Measurements from ENCODE around the gene HDGFL2. TPM values are rescaled to one million over a fixed set of nuclear protein-coding genes. Genes with fewer than 3 reads are reported as not detected.

HDGFL2 gene
- total RNA-seq, 1 donor from 2014 or later: 33.9 TPM

- H3K9me3 ChIP-seq (ENCODE audit: control insufficient read depth in 3 of 3, low read length in 3 of 3): no peaks in the 10 kb centered on the region
- no peak overlapping the region for H3K27ac ChIP-seq (ENCODE audit: low read depth, low read length)
- H3K36me3 ChIP-seq (ENCODE audit: control insufficient read depth in 3 of 3, insufficient read depth in 3 of 3, low read length in 3 of 3): peaks cover 22 to 34% (median 29%) of the 10 kb centered on the region in 3 donors
- H3K4me3 ChIP-seq (ENCODE audit: low read length in 3 of 3): no peak overlapping the region
- no peak overlapping the region for H3K9ac ChIP-seq (ENCODE audit: low read depth in 1 of 3, low read length in 3 of 3)
- no peaks in the 10 kb centered on the region for H3K4me1 ChIP-seq (ENCODE audit: control insufficient read depth in 3 of 3, insufficient read depth in 3 of 3, low read length in 3 of 3)
- H3K27me3 ChIP-seq (ENCODE audit: control insufficient read depth in 3 of 3, insufficient read depth in 3 of 3, low read length in 3 of 3): no peaks in the 10 kb centered on the region
Observed at GRCh38 chr19:4432918-4433506, 39.1 kb upstream of the HDGFL2 start.

GRCh38 chr19:4434391-4434790 is 37.7 kb upstream of the HDGFL2 start:
- no peak overlapping the region for H3K9ac ChIP-seq (ENCODE audit: low read depth in 1 of 3, low read length in 3 of 3)
- H3K4me1 ChIP-seq (ENCODE audit: control insufficient read depth in 3 of 3, insufficient read depth in 3 of 3, low read length in 3 of 3): no peaks in the 10 kb centered on the region
- no peaks in the 10 kb centered on the region for H3K27me3 ChIP-seq (ENCODE audit: control insufficient read depth in 3 of 3, insufficient read depth in 3 of 3, low read length in 3 of 3)
- H3K9me3 ChIP-seq (ENCODE audit: control insufficient read depth in 3 of 3, low read length in 3 of 3): no peaks in the 10 kb centered on the region
- no peak overlapping the region for H3K27ac ChIP-seq (ENCODE audit: low read depth, low read length)
- no peak overlapping the region for H3K4me3 ChIP-seq (ENCODE audit: low read length in 3 of 3)
- peaks cover 22 to 28% (median 27%) of the 10 kb centered on the region in 3 donors for H3K36me3 ChIP-seq (ENCODE audit: control insufficient read depth in 3 of 3, insufficient read depth in 3 of 3, low read length in 3 of 3)

GRCh38 chr19:4436231-4436630 is 35.9 kb upstream of the HDGFL2 start:
- H3K9me3 ChIP-seq (ENCODE audit: control insufficient read depth in 3 of 3, low read length in 3 of 3): no peaks in the 10 kb centered on the region
- H3K27ac ChIP-seq (ENCODE audit: low read depth, low read length): no peak overlapping the region
- H3K36me3 ChIP-seq (ENCODE audit: control insufficient read depth in 3 of 3, insufficient read depth in 3 of 3, low read length in 3 of 3): peaks cover 8 to 16% (median 14%) of the 10 kb centered on the region in 3 donors
- H3K4me1 ChIP-seq (ENCODE audit: control insufficient read depth in 3 of 3, insufficient read depth in 3 of 3, low read length in 3 of 3): no peaks in the 10 kb centered on the region
- H3K27me3 ChIP-seq (ENCODE audit: control insufficient read depth in 3 of 3, insufficient read depth in 3 of 3, low read length in 3 of 3): no peaks in the 10 kb centered on the region
- H3K4me3 ChIP-seq (ENCODE audit: low read length in 3 of 3): no peak overlapping the region
- H3K9ac ChIP-seq (ENCODE audit: low read depth in 1 of 3, low read length in 3 of 3): no peak overlapping the region

GRCh38 chr19:4437103-4437502 is 35.0 kb upstream of the HDGFL2 start:
- no peak overlapping the region for H3K27ac ChIP-seq (ENCODE audit: low read depth, low read length)
- no peaks in the 10 kb centered on the region for H3K4me1 ChIP-seq (ENCODE audit: control insufficient read depth in 3 of 3, insufficient read depth in 3 of 3, low read length in 3 of 3)
- peaks cover 8 to 13% (median 9%) of the 10 kb centered on the region in 3 donors for H3K36me3 ChIP-seq (ENCODE audit: control insufficient read depth in 3 of 3, insufficient read depth in 3 of 3, low read length in 3 of 3)
- no peaks in the 10 kb centered on the region for H3K9me3 ChIP-seq (ENCODE audit: control insufficient read depth in 3 of 3, low read length in 3 of 3)
- no peak overlapping the region for H3K4me3 ChIP-seq (ENCODE audit: low read length in 3 of 3)
- H3K27me3 ChIP-seq (ENCODE audit: control insufficient read depth in 3 of 3, insufficient read depth in 3 of 3, low read length in 3 of 3): no peaks in the 10 kb centered on the region
- H3K9ac ChIP-seq (ENCODE audit: low read depth in 1 of 3, low read length in 3 of 3): no peak overlapping the region

- Histone ChIP-seq H3K36me3 (ENCODE audit: control insufficient read depth in 3 of 3, insufficient read depth in 3 of 3, low read length in 3 of 3) (peaks cover 0 to 8% (median 3%) of the 10 kb centered on the region in 3 donors), H3K4me1 (ENCODE audit: control insufficient read depth in 3 of 3, insufficient read depth in 3 of 3, low read length in 3 of 3) (no peaks in the 10 kb centered on the region), H3K9ac (ENCODE audit: low read depth in 1 of 3, low read length in 3 of 3) (no peak overlapping the region), H3K4me3 (ENCODE audit: low read length in 3 of 3) (no peak overlapping the region), H3K27me3 (ENCODE audit: control insufficient read depth in 3 of 3, insufficient read depth in 3 of 3, low read length in 3 of 3) (no peaks in the 10 kb centered on the region), H3K27ac (ENCODE audit: low read depth, low read length) (no peak overlapping the region), H3K9me3 (ENCODE audit: control insufficient read depth in 3 of 3, low read length in 3 of 3) (no peaks in the 10 kb centered on the region)
Observed at GRCh38 chr19:4439243-4439642, 32.9 kb upstream of the HDGFL2 start.

GRCh38 chr19:4441994-4442818 is 29.9 kb upstream of the HDGFL2 start:
- no peaks in the 10 kb centered on the region for H3K9me3 ChIP-seq (ENCODE audit: control insufficient read depth in 3 of 3, low read length in 3 of 3)
- H3K36me3 ChIP-seq (ENCODE audit: control insufficient read depth in 3 of 3, insufficient read depth in 3 of 3, low read length in 3 of 3): peaks cover 26 to 34% (median 29%) of the 10 kb centered on the region in 3 donors
- H3K4me1 ChIP-seq (ENCODE audit: control insufficient read depth in 3 of 3, insufficient read depth in 3 of 3, low read length in 3 of 3): peaks cover 0 to 7% (median 5%) of the 10 kb centered on the region in 3 donors
- H3K9ac ChIP-seq (ENCODE audit: low read depth in 1 of 3, low read length in 3 of 3): no peak overlapping the region
- H3K27me3 ChIP-seq (ENCODE audit: control insufficient read depth in 3 of 3, insufficient read depth in 3 of 3, low read length in 3 of 3): no peaks in the 10 kb centered on the region
- no peak overlapping the region for H3K4me3 ChIP-seq (ENCODE audit: low read length in 3 of 3)
- H3K27ac ChIP-seq (ENCODE audit: low read depth, low read length): no peak overlapping the region

- peaks cover 0 to 7% (median 5%) of the 10 kb centered on the region in 3 donors for H3K4me1 ChIP-seq (ENCODE audit: control insufficient read depth in 3 of 3, insufficient read depth in 3 of 3, low read length in 3 of 3)
- no peak overlapping the region for H3K27ac ChIP-seq (ENCODE audit: low read depth, low read length)
- no peaks in the 10 kb centered on the region for H3K9me3 ChIP-seq (ENCODE audit: control insufficient read depth in 3 of 3, low read length in 3 of 3)
- no peak overlapping the region for H3K9ac ChIP-seq (ENCODE audit: low read depth in 1 of 3, low read length in 3 of 3)
- peaks cover 32 to 39% (median 34%) of the 10 kb centered on the region in 3 donors for H3K36me3 ChIP-seq (ENCODE audit: control insufficient read depth in 3 of 3, insufficient read depth in 3 of 3, low read length in 3 of 3)
- no peaks in the 10 kb centered on the region for H3K27me3 ChIP-seq (ENCODE audit: control insufficient read depth in 3 of 3, insufficient read depth in 3 of 3, low read length in 3 of 3)
- no peak overlapping the region for H3K4me3 ChIP-seq (ENCODE audit: low read length in 3 of 3)
Observed at GRCh38 chr19:4442819-4443146, 29.3 kb upstream of the HDGFL2 start.

GRCh38 chr19:4443188-4443587 is 28.9 kb upstream of the HDGFL2 start:
- H3K4me1 ChIP-seq (ENCODE audit: control insufficient read depth in 3 of 3, insufficient read depth in 3 of 3, low read length in 3 of 3): peaks cover 0 to 9% (median 7%) of the 10 kb centered on the region in 3 donors
- H3K27ac ChIP-seq (ENCODE audit: low read depth, low read length): no peak overlapping the region
- H3K9ac ChIP-seq (ENCODE audit: low read depth in 1 of 3, low read length in 3 of 3): no peak overlapping the region
- peaks cover 36 to 43% (median 39%) of the 10 kb centered on the region in 3 donors for H3K36me3 ChIP-seq (ENCODE audit: control insufficient read depth in 3 of 3, insufficient read depth in 3 of 3, low read length in 3 of 3)
- no peaks in the 10 kb centered on the region for H3K27me3 ChIP-seq (ENCODE audit: control insufficient read depth in 3 of 3, insufficient read depth in 3 of 3, low read length in 3 of 3)
- no peaks in the 10 kb centered on the region for H3K9me3 ChIP-seq (ENCODE audit: control insufficient read depth in 3 of 3, low read length in 3 of 3)
- no peak overlapping the region for H3K4me3 ChIP-seq (ENCODE audit: low read length in 3 of 3)

GRCh38 chr19:4443966-4444764 is 27.9 kb upstream of the HDGFL2 start:
- Histone ChIP-seq H3K9me3 (ENCODE audit: control insufficient read depth in 3 of 3, low read length in 3 of 3) (no peaks in the 10 kb centered on the region), H3K36me3 (ENCODE audit: control insufficient read depth in 3 of 3, insufficient read depth in 3 of 3, low read length in 3 of 3) (peaks cover 44 to 46% (median 45%) of the 10 kb centered on the region in 3 donors), H3K9ac (ENCODE audit: low read depth in 1 of 3, low read length in 3 of 3) (no peak overlapping the region), H3K4me1 (ENCODE audit: control insufficient read depth in 3 of 3, insufficient read depth in 3 of 3, low read length in 3 of 3) (peaks cover 6 to 17% (median 17%) of the 10 kb centered on the region in 3 donors), H3K27me3 (ENCODE audit: control insufficient read depth in 3 of 3, insufficient read depth in 3 of 3, low read length in 3 of 3) (no peaks in the 10 kb centered on the region), H3K27ac (ENCODE audit: low read depth, low read length) (no peak overlapping the region), H3K4me3 (ENCODE audit: low read length in 3 of 3) (no peak overlapping the region)

All from skeletal muscle tissue (tissue), 4 donors.